ENCODE results near the gene SHC2. TPM values are rescaled to one million over a fixed set of nuclear protein-coding genes. Genes with fewer than 3 reads are reported as not detected.

SHC2 gene
- polyA plus RNA-seq, 6 donors from 2014 or later, result 0.20 TPM; not detected in 5

DNA sequence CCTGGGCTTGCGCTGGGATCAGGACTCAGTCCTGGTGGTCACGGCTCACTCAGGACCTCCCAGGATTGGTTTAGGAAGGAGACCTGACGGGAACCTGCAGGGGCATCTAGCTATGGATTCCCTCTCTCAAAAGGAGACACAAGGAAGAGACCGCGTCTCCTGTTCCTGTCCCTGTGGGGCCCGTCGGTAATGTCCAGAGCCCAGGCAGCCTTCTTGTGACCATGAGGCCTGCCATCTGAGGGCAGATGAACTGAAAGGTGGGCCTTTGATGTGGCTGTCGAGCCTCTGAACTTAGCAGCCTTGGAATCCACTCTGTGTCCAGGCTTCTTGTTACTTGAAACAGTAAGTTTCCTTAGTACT lies 84.7 kb downstream of the SHC2 start:
- Mint-ChIP-seq H3K4me3 (no peak overlapping the region), H3K4me1 (peaks cover 0 to 4% (median 3%) of the 10 kb centered on the region in 3 donors)
- no peak for ATAC-seq (ENCODE audit: low read depth in 2 of 2)

DNA sequence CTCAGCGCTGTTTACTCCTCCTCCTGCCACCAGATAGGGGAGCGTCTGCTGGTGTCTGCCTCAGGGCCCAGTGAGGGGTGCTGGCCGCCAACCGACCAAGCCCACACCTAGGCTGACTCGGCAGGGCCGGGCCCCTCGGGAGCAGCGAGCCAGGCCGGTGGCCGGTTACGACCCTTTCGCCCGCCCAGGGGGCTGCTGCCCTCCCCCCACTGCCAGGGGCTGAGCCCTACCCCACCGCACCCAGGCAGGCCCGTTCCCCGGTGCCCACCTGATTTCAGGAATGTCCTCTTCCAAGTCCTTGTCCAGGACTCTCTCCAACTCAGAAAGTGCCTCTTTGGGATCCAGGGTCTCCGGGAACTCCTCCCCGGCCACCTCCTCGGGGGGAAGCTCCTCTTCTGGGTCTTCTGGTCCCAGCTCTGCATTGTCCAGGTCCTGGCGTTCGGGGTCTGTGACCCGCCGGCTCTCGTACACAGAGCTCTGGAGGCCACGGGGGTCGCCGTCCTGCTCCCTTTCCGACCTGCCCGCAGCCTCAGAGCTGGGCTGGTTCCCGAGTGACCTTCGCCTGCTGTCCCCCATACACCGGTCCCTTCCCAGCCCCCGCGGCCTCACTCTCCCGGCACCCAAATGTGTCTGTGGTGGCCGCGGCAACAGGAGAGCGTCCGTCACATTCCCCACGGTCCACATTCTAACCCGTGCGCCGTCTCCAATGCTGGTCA lies 85.3 kb downstream of the SHC2 start:
- H3K4me1 Mint-ChIP-seq, result peaks cover 0 to 3% (median 1%) of the 10 kb centered on the region in 3 donors
- no peak for DNase-seq
- no peaks in the 10 kb centered on the region for H3K36me3 Mint-ChIP-seq
- peaks cover 6 to 41% (median 32%) of the 10 kb centered on the region in 3 donors for H3K27me3 Mint-ChIP-seq
- no peak for ATAC-seq (ENCODE audit: low read depth in 2 of 2)
- no peak overlapping the region for H3K4me3 Mint-ChIP-seq
- peak overlapping the region in 1 of 6 donors; percentile 70 for H3K27ac Mint-ChIP-seq
- H3K9me3 Mint-ChIP-seq, result peaks cover 0 to under 1% (median 0%) of the 10 kb centered on the region in 7 donors

More for the DNA sequence above, 84.7 kb downstream of the SHC2 start:
- H3K9me3 Mint-ChIP-seq, result peaks cover 0 to 2% (median 0%) of the 10 kb centered on the region in 7 donors
- peaks cover 6 to 36% (median 32%) of the 10 kb centered on the region in 3 donors for H3K27me3 Mint-ChIP-seq
- H3K27ac Mint-ChIP-seq, result no peak overlapping the region
- H3K36me3 Mint-ChIP-seq, result no peaks in the 10 kb centered on the region
- no peak for DNase-seq

DNA sequence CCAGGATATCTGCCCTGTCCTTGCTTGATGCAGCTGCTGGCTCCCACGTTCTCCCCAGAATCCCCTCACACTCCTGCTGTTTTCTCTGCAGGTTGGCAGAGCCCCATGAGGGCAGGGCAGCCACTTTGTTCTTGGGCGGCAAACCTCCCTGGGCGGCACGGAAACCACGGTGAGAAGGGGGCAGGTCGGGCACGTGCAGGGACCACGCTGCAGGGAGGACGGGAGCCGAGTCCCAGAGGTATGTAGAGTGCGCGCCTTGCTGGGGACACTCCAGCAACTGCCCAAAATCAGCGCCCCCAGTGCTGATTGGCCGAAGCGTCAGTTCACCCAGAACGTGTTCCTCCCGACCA lies 86.0 kb downstream of the SHC2 start:
- Mint-ChIP-seq H3K4me1 (peaks cover 0 to 2% (median 0%) of the 10 kb centered on the region in 3 donors), H3K36me3 (no peaks in the 10 kb centered on the region), H3K27me3 (peaks cover 6 to 42% (median 32%) of the 10 kb centered on the region in 3 donors), H3K27ac (no peak overlapping the region), H3K4me3 (no peak overlapping the region), H3K9me3 (no peaks in the 10 kb centered on the region)
- no peak for ATAC-seq (ENCODE audit: low read depth in 2 of 2)
- no peak for DNase-seq

DNA sequence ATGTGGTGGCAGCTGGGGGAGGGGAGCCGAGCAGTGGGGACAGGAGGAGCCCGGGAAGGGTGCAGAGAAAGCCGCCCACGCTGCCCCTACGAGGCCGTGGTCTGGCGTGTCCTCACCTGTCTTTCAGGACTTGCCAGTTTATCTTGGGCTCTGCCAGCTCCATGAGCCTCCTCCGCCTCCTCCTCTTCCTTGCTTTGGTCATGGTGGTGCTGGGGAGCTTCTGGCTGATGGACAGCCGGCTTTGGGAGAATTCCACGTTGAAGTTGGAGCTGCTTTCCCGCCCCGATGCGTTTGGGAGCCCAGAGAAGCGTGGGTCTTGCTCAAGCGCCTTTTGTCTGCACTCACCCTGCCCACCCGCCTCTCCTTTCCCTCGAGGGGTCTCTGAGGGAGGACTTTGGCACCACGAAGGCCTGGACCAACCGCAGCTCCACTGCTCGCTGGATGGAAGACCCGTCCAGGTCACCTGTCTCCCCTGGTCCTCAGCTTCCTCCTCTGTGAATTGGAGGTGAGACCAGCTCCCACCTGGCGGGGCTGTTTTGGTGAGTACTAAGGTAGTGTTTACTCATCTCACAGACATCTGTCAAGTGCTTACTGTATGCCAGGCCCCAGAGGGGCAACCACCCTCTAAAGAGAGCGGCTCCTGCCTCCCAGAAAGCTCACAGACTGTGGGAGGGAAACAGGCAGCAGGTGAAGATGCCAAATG lies 86.5 kb downstream of the SHC2 start:
- Mint-ChIP-seq H3K36me3 (no peaks in the 10 kb centered on the region), H3K4me1 (peaks cover 0 to under 1% (median 0%) of the 10 kb centered on the region in 3 donors)
- no peak for ATAC-seq (ENCODE audit: low read depth in 2 of 2)

DNA sequence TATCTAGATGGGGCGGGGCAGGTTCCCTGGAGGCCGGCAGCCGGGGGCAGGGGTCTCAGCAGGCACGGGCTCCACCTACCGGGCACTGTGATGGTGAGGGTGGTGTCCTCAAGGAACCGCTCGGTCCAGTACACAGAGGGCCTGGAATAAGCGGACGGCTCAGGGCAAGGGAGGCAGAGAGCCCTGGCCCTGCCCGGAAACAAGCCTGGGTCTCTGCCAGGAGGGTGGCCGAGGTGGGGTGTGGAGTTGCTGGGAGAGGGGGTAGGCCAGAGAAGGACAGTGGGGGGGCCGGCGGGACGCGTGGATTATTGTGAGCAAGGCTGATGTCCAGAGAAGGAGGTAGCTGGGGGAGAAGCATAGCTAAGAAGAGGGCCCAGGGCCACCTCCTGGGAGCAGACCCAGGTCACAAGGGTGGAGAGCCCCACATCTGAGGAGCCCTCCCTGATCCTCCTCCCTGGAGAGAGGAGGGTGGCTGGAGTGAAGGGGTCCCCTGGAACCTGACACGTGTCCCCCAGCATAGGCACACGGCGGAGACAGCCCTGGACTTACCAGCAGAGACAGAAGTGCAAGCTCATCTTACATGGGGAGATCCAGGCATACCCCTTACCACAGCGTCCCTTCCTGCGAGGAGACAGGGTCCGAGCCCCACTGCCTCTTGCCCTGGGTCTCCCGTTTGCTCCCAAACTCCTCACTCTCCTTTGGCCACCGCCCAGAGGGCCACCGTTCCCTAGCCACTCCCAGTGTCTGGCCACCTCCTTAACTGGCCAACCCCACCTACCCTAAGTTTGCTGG lies 87.2 kb downstream of the SHC2 start:
- no peak for ATAC-seq (ENCODE audit: low read depth in 2 of 2)
- H3K4me1 Mint-ChIP-seq, result no peaks in the 10 kb centered on the region
- no peak for DNase-seq
- peaks cover 6 to 54% (median 44%) of the 10 kb centered on the region in 3 donors for H3K27me3 Mint-ChIP-seq
- no peak overlapping the region for H3K4me3 Mint-ChIP-seq
- no peak overlapping the region for H3K27ac Mint-ChIP-seq
- H3K36me3 Mint-ChIP-seq, result no peaks in the 10 kb centered on the region
- H3K9me3 Mint-ChIP-seq, result peaks cover 0 to 2% (median 0%) of the 10 kb centered on the region in 7 donors

More for the DNA sequence above, 86.5 kb downstream of the SHC2 start:
- Mint-ChIP-seq H3K4me3 (peak overlapping the region in 1 of 8 donors; percentile 33), H3K27ac (no peak overlapping the region), H3K9me3 (no peaks in the 10 kb centered on the region), H3K27me3 (peaks cover 6 to 47% (median 37%) of the 10 kb centered on the region in 3 donors)
- no peak for DNase-seq

DNA sequence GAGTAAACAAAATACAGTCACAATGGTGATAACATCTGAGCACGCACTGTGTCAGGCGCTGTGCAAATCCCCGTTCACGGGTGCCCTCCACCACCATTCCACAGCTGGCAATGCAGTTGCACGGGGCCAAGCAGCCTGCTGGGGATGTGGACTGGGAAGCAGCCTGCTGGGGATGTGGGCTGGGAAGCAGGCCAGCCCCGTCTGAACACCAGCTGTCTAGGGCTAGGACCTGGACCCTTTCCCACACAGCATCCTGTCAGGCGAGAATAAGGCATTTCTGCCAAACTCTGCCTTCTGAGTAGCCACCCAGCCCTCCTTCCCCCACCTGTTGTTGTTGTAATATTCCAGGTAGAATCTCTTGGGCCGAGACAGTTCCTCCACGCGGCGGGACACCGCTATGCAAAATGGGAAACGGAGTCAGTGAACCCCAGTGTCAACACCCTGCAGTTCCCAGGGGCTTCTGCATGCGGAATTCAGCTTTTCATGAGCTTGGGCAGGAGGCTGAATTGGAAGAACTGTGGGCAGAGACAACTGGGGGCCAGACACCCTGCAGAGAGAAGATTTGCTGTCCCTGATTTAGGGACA lies 88.4 kb downstream of the SHC2 start:
- no peak overlapping the region for H3K4me3 Mint-ChIP-seq
- H3K36me3 Mint-ChIP-seq, result peaks cover 0 to under 1% of the 10 kb centered on the region in 2 donors
- H3K9me3 Mint-ChIP-seq, result peaks cover 0 to 3% (median 0%) of the 10 kb centered on the region in 7 donors
- ATAC-seq (ENCODE audit: low read depth in 2 of 2) (no peak), DNase-seq (no peak)
- H3K4me1 Mint-ChIP-seq, result no peaks in the 10 kb centered on the region
- H3K27me3 Mint-ChIP-seq, result peaks cover 10 to 60% (median 51%) of the 10 kb centered on the region in 3 donors
- no peak overlapping the region for H3K27ac Mint-ChIP-seq

DNA sequence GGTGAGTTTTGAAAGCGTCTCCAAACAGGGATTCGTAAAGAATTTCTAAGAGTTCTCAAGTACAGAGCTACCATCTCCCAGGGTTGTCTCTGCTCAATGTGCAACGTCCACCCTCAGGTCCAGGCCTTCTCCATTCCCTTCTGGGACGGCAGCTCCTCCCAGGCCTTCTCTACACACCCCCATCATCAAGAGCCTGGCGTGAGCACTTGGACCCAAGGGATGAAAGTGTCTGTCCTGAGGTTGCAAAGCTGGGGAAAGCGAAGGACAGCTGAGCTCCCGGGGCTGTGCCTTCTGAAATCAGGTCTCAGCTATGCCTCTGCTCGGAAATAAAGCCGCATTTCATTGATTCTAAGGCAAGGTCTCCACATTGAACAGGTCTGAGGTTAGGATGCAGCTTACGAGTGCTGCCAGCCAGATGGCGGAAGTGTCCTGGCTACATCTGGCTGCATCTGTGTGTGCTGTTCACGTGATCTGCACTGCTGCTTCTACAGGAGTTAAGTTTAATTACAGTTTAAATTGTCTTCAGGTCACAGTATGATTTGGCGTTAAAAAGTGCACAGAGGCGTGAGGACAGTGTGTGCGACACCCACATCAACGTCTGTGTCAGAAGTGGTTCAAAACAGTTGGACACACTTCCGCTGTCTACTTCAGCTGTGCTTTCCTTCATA lies 89.2 kb downstream of the SHC2 start:
- H3K4me3 Mint-ChIP-seq, result no peak overlapping the region
- H3K9me3 Mint-ChIP-seq, result peaks cover 0 to 4% (median 0%) of the 10 kb centered on the region in 7 donors
- ATAC-seq (ENCODE audit: low read depth in 2 of 2) (no peak), DNase-seq (no peak)
- H3K27ac Mint-ChIP-seq, result no peak overlapping the region
- no peaks in the 10 kb centered on the region for H3K4me1 Mint-ChIP-seq
- peaks cover 10 to 61% (median 55%) of the 10 kb centered on the region in 3 donors for H3K27me3 Mint-ChIP-seq
- H3K36me3 Mint-ChIP-seq, result peaks cover 0 to 8% of the 10 kb centered on the region in 2 donors

DNA sequence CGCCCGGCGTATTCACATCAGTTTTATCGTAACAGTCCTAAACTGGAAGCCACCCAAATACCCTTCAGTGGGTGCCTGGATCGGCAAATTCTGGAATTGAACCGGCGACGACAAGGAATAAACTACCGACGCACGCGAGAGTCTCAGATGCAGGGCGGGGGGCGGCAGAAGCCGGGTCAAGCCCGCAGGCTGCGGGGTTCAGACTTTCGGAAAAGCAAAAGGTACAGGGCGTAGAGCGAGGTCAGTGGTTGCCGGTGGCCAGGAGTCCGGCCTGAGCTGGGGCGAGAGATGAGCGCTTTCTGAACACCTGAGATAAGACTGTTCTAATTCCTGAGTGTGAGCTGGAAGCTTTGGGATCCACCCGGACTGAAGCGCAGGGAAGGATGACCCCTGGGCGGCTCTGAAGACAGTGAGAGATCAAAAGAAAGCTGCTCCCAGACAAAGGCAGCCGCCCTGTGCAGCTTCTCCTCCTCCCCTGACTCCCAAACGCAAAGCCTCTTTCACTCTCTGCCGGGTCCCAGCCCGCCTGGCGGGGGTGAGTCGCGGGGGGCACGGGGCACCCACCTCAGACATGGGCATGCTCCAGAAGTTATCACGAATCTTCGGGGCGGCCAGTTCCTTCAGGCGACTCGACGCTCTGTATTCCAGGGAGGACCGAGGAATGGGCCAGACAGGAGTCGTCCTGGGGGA lies 90.0 kb downstream of the SHC2 start:
- H3K4me3 Mint-ChIP-seq, result peak overlapping the region in 1 of 8 donors; percentile 29
- H3K27me3 Mint-ChIP-seq, result peaks cover 10 to 57% (median 51%) of the 10 kb centered on the region in 3 donors
- ATAC-seq (ENCODE audit: low read depth in 2 of 2), result no peak
- no peak overlapping the region for H3K27ac Mint-ChIP-seq
- peaks cover 0 to 8% of the 10 kb centered on the region in 2 donors for H3K36me3 Mint-ChIP-seq
- H3K4me1 Mint-ChIP-seq, result no peaks in the 10 kb centered on the region
- peaks cover 0 to 4% (median 0%) of the 10 kb centered on the region in 7 donors for H3K9me3 Mint-ChIP-seq
- no peak for DNase-seq

DNA sequence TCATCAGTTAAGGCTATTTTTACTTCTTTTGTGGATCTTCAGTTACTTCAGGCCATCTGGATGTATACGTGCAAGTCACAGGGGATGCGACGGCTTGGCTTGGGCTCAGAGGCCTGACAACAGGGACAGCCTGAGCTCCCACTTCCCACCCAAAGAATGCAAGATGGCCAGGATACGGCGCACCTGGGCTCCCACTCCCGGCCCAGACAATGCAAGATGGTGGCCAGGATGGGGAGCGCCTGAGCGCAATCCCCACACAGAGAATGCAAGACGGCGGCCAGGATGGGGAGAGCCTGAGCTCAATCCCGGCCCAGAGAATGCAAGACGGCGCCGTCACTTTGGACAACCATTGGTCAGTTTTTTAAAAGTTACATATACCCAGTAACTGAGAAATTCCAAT lies 91.0 kb downstream of the SHC2 start:
- no peak overlapping the region for H3K27ac Mint-ChIP-seq
- H3K27me3 Mint-ChIP-seq, result peaks cover 10 to 54% (median 50%) of the 10 kb centered on the region in 3 donors
- H3K4me3 Mint-ChIP-seq, result no peak overlapping the region
- ATAC-seq (ENCODE audit: low read depth in 2 of 2), result no peak
- H3K4me1 Mint-ChIP-seq, result no peaks in the 10 kb centered on the region
- H3K9me3 Mint-ChIP-seq, result peaks cover 0 to 4% (median 0%) of the 10 kb centered on the region in 7 donors
- no peak for DNase-seq
- peaks cover 0 to 8% of the 10 kb centered on the region in 2 donors for H3K36me3 Mint-ChIP-seq

DNA sequence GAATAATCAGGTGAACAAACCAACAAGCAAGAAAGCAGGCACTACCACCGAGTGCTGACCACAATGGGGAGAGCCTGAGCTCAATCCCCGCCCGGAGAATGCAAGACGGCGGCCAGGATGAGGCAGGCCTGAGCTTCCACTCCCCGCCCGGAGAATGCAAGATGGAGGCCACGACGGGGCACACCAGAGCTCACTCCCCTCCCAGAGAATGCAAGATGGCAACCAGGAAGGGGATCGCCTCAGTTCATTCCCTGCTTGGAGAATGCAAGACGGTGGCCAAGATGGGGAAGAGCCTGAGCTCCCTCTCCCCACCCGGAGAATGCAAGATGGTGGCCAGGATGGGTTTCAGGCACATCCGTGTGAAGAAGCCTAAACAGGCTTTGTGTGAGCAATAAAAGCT lies 91.6 kb downstream of the SHC2 start:
- H3K36me3 Mint-ChIP-seq, result peaks cover 0 to 8% of the 10 kb centered on the region in 2 donors
- DNase-seq (no peak), ATAC-seq (ENCODE audit: low read depth in 2 of 2) (no peak)
- H3K27ac Mint-ChIP-seq, result peak overlapping the region in 1 of 6 donors; percentile 89
- peaks cover 0 to 4% (median 0%) of the 10 kb centered on the region in 7 donors for H3K9me3 Mint-ChIP-seq
- H3K4me1 Mint-ChIP-seq, result no peaks in the 10 kb centered on the region
- no peak overlapping the region for H3K4me3 Mint-ChIP-seq
- peaks cover 10 to 54% (median 50%) of the 10 kb centered on the region in 3 donors for H3K27me3 Mint-ChIP-seq

DNA sequence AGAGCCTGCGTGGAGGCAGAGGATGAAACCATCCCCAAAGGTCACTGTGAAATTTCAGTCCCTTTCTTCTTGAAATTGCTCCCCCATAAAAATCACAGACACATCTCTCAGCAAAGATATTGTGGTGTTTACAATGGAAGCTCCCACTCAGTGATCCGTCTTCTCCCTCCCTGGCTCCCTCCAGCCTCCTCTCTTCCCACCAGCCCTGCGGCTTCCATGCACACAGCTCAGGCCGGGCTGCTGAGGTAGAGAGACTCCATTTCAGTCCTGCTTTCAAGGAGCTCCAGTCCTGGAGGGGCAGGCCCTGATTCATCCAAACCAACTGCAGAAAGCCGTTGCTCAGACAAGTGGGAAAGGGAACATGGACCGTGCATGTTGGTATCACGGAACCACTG lies 92.2 kb downstream of the SHC2 start:
- H3K27me3 Mint-ChIP-seq, result peaks cover 10 to 50% (median 45%) of the 10 kb centered on the region in 3 donors
- peaks cover 0 to 4% (median 0%) of the 10 kb centered on the region in 7 donors for H3K9me3 Mint-ChIP-seq
- no peak overlapping the region for H3K27ac Mint-ChIP-seq
- peaks cover 0 to 8% of the 10 kb centered on the region in 2 donors for H3K36me3 Mint-ChIP-seq
- H3K4me1 Mint-ChIP-seq, result no peaks in the 10 kb centered on the region
- no peak for DNase-seq
- H3K4me3 Mint-ChIP-seq, result no peak overlapping the region
- no peak for ATAC-seq (ENCODE audit: low read depth in 2 of 2)

DNA sequence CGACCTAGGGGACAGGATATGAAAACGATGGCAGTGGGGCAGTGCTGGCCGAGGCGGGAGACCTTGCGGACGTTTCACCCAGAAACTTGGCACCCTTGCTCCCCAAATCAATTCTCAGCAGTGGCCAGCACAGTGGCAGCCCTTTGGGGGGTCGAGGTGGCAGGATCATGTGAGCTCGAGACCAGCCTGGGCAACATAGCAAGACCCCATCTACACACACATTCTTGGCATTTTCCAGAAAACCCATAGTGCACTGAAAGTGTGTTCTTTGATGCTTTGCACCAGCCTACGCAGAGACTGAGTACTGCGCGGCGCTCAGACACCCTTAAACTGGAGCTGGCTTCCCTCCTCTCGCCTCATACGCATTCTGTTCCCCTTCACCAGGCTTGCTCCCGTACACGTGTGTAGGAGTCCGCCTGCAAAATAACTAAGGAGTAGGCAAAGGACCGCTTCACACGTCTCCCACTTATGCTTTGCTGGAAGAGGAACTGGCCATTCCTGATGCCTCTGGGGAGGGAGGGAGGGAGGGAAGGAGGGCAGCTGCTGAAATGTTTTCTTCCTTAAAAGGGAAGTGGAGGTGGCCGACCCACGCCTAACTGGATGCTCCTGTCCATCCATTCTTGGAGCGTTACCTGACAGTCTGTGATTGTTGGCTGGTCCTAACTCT lies 92.7 kb downstream of the SHC2 start:
- Mint-ChIP-seq H3K27me3 (peaks cover 10 to 45% (median 39%) of the 10 kb centered on the region in 3 donors), H3K27ac (no peak overlapping the region), H3K36me3 (peaks cover 0 to 8% of the 10 kb centered on the region in 2 donors), H3K4me1 (no peaks in the 10 kb centered on the region), H3K4me3 (no peak overlapping the region), H3K9me3 (peaks cover 0 to 4% (median 0%) of the 10 kb centered on the region in 7 donors)
- ATAC-seq (ENCODE audit: low read depth in 2 of 2), result no peak
- DNase-seq, result no peak
